Breast epithelium (tissue), 3 donors: ENCODE results near the gene CFAP100.

Experiments
- CTCF ChIP-seq, 3 donors: fragments of 450-650 bp; IDR thresholded peaks; one replicate each; pipeline ENCODE4 v1.5.1; 2016 to 2017; ENCODE audit warnings: antibody characterized with exemption in 3 of 3, mild to moderate bottlenecking in 3 of 3, moderate library complexity in 3 of 3
- POLR2A ChIP-seq: fragments of 450-650 bp; IDR thresholded peaks from one replicate; pipeline ENCODE4 v1.6.1; 2016; ENCODE audit warnings: antibody characterized with exemption, mild to moderate bottlenecking, moderate library complexity

GRCh38 chr3:126450219-126450618 lies 55.5 kb downstream of the CFAP100 start:
- TF ChIP-seq CTCF (IDR thresholded peaks at IDR 0.05) (no peak), POLR2A (no peak)
